Mesenchymal stem cell (in vitro differentiated cells and primary cell): ENCODE measurements around the gene TSPAN4.

Experiments
- DNase-seq: peaks from one replicate; pipeline ENCODE4 v3.0.0-alpha.2; 2013
- H2AFZ ChIP-seq: one replicate; pipeline ENCODE4 v1.6.1; 2013; ENCODE audit warnings: low read depth, mild to moderate bottlenecking, control low read depth, inconsistent platforms, low read length, moderate library complexity
- H2AK5ac ChIP-seq: 2 replicates; pipeline ENCODE4 v1.6.1; 2013; ENCODE audit warnings: low read length, moderate library complexity, mild to moderate bottlenecking, inconsistent platforms; ENCODE audit not compliant: severe bottlenecking
- H2BK120ac ChIP-seq: one replicate; pipeline ENCODE4 v1.6.1; 2013; ENCODE audit warnings: low read depth, mild to moderate bottlenecking, inconsistent platforms, low read length, moderate library complexity
- H2BK12ac ChIP-seq, 2 experiments: one replicate each; pipeline ENCODE4 v1.6.1; 2013; ENCODE audit warnings: inconsistent platforms in 2 of 2, low read length in 2 of 2, mild to moderate bottlenecking in 2 of 2, moderate library complexity in 2 of 2, control low read depth in 1 of 2
- H2BK15ac ChIP-seq: one replicate; pipeline ENCODE4 v1.6.1; 2013; ENCODE audit warnings: mild to moderate bottlenecking, low read depth, inconsistent platforms; ENCODE audit not compliant: poor library complexity, severe bottlenecking
- H2BK5ac ChIP-seq: 2 replicates; pipeline ENCODE4 v1.6.1; 2013; ENCODE audit warnings: low read depth, mild to moderate bottlenecking, low read length, control low read depth, inconsistent platforms; ENCODE audit not compliant: poor library complexity, severe bottlenecking
- H3K14ac ChIP-seq, 2 experiments: one replicate each; pipeline ENCODE4 v1.6.1; 2013; ENCODE audit warnings: inconsistent platforms in 2 of 2, low read length in 2 of 2, control low read depth in 1 of 2, mild to moderate bottlenecking in 1 of 2, moderate library complexity in 1 of 2
- H3K18ac ChIP-seq, 2 experiments: one replicate each; pipeline ENCODE4 v1.6.1; 2013; ENCODE audit warnings: inconsistent platforms in 2 of 2, low read length in 2 of 2, control low read depth in 1 of 2, low read depth in 1 of 2, mild to moderate bottlenecking in 1 of 2
- H3K23ac ChIP-seq, 2 experiments: one replicate each; pipeline ENCODE4 v1.6.1; 2013; ENCODE audit warnings: inconsistent platforms in 2 of 2, low read length in 2 of 2, mild to moderate bottlenecking in 2 of 2, moderate library complexity in 2 of 2, control low read depth in 1 of 2
- H3K27ac ChIP-seq: 2 replicates; pipeline ENCODE4 v1.5.1; 2013; ENCODE audit warnings: mild to moderate bottlenecking, moderate library complexity, low read length, control low read depth, inconsistent platforms; ENCODE audit not compliant: poor library complexity, severe bottlenecking
- H3K27me3 ChIP-seq, 2 experiments: 2 replicates each; pipeline versions ENCODE4 v1.6.1 to v1.7.0; 2013; ENCODE audit warnings: low read length in 2 of 2, mild to moderate bottlenecking in 2 of 2, moderate library complexity in 2 of 2, control low read depth in 1 of 2, inconsistent platforms in 1 of 2; ENCODE audit not compliant: control insufficient read depth in 1 of 2, insufficient read depth in 1 of 2
- H3K36me3 ChIP-seq, 2 experiments: 2 replicates each; pipeline versions ENCODE4 v1.6.1 to v1.7.0; 2013; ENCODE audit warnings: low read length in 2 of 2, control low read depth in 1 of 2, inconsistent platforms in 1 of 2, low read depth in 1 of 2, mild to moderate bottlenecking in 1 of 2; ENCODE audit not compliant: insufficient read depth in 2 of 2, control insufficient read depth in 1 of 2
- H3K4ac ChIP-seq, 2 experiments: one replicate each; pipeline ENCODE4 v1.6.1; 2013; ENCODE audit warnings: inconsistent platforms in 2 of 2, low read length in 2 of 2, mild to moderate bottlenecking in 2 of 2, moderate library complexity in 2 of 2, control low read depth in 1 of 2, low read depth in 1 of 2
- H3K4me1 ChIP-seq: 2 replicates; pipeline ENCODE4 v1.6.1; 2013; ENCODE audit warnings: low read depth, low read length, control low read depth; ENCODE audit not compliant: control insufficient read depth, insufficient read depth
- H3K4me2 ChIP-seq: 2 replicates; pipeline ENCODE4 v1.6.1; 2013; ENCODE audit warnings: low read length, mild to moderate bottlenecking, inconsistent platforms; ENCODE audit not compliant: poor library complexity, severe bottlenecking
- H3K4me3 ChIP-seq, 2 experiments: 2 replicates each; pipeline versions ENCODE4 v1.5.1 to v1.7.0; 2013; ENCODE audit warnings: low read length in 2 of 2, mild to moderate bottlenecking in 2 of 2, control low read depth in 1 of 2, low read depth in 1 of 2; ENCODE audit not compliant: insufficient read depth in 1 of 2
- H3K79me1 ChIP-seq: replicated peaks from 2 replicates; pipeline ENCODE4 v1.6.1; 2013; ENCODE audit warnings: mild to moderate bottlenecking, control low read depth, low read length, inconsistent platforms; ENCODE audit not compliant: poor library complexity, severe bottlenecking
- H3K9ac ChIP-seq: 2 replicates; pipeline ENCODE4 v1.7.0; 2013; ENCODE audit warnings: mild to moderate bottlenecking, low read length, moderate library complexity
- H3K9me3 ChIP-seq: 2 replicates; pipeline ENCODE4 v1.7.0; 2013; ENCODE audit warnings: mild to moderate bottlenecking, low read length; ENCODE audit not compliant: control insufficient read depth
- H4K8ac ChIP-seq: one replicate; pipeline ENCODE4 v1.6.1; 2013; ENCODE audit warnings: inconsistent platforms, mild to moderate bottlenecking, low read length, moderate library complexity
- H4K91ac ChIP-seq: one replicate; pipeline ENCODE4 v1.6.1; 2013; ENCODE audit warnings: mild to moderate bottlenecking, low read length, inconsistent platforms
- WGBS: methylation state at CpG from one replicate; pipeline ENCODE4 v1.1.7; 2013; ENCODE audit warnings: mixed read lengths; 5-methylcytosine and 5-hydroxymethylcytosine counted together

Gene TSPAN4

DNA sequence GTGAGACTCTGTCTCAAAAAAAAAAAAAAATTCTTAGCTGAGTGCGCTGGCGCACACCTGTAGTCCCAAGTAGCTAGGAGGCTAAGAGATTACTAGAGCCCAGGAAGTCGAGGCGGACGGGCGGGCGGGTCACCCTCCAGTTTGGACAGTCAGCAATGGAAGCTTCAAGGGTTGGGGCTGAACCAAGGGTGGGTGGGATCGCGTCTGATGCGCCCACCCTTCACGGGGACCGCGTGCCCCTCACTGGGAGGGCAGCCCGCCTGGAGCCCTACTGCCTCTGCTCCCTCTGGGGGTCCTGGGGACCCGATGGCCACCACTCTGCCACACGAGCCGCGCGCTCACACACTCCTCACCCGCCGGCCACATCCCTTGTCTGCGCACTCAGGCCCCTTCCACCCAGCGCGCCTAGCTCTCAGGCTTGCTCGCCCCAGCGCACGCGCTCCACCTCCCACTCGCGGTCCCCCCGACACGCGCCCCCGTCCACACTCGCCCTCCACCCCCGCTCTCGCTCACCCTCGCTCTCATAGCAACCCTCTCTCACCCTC, 67.5 kb downstream of the TSPAN4 start:
- Histone ChIP-seq H3K4me1 (peaks cover 25% of the 10 kb centered on the region), H3K36me3 (peaks cover 0 to 22% of the 10 kb centered on the region in 2 experiments)

GRCh38 chr11:910589-911030, 68.0 kb downstream of the TSPAN4 start, which contains the start of gene CHID1:
CHID1 (minus strand) TSS chr11:910810; CDS start chr11:904816, 5,994 bp downstream.
- H2BK5ac ChIP-seq = peak within 1 kb of the TSS; percentile 90
- H2BK120ac ChIP-seq = peak within 1 kb of the TSS; percentile 88
- H3K36me3 ChIP-seq = peaks cover 0 to 22% of the 10 kb centered on the region in 2 experiments
- under 1% methylated on average over 39 of the region's 59 CpGs for WGBS
- peak within 1 kb of the TSS in 1 of 2 experiments; percentile 85 for H2BK12ac ChIP-seq
- peak; percentile 71 for DNase-seq
- H3K18ac ChIP-seq = peak within 1 kb of the TSS; percentile 91 to 92
- peak within 1 kb of the TSS; percentile 98 for H2AFZ ChIP-seq
- H3K27me3 ChIP-seq = no peaks in the 10 kb centered on the region
- peak within 1 kb of the TSS; percentile 97 for H3K4me2 ChIP-seq
- peak within 1 kb of the TSS; percentile 90 for H3K9ac ChIP-seq
- peak within 1 kb of the TSS; percentile 97 for H4K8ac ChIP-seq
- H3K4me3 ChIP-seq = peak within 1 kb of the TSS; percentile 87 to 90
- peak within 1 kb of the TSS; percentile 88 for H4K91ac ChIP-seq
- peaks cover 32% of the 10 kb centered on the region for H3K79me1 ChIP-seq
- peaks cover 25% of the 10 kb centered on the region for H3K4me1 ChIP-seq
- H2AK5ac ChIP-seq = no peak within 1 kb of the TSS
- H3K23ac ChIP-seq = peak within 1 kb of the TSS; percentile 48 to 68
- peak within 1 kb of the TSS; percentile 21 to 68 for H3K4ac ChIP-seq
- no peaks in the 10 kb centered on the region for H3K9me3 ChIP-seq
- peak within 1 kb of the TSS; percentile 15 for H2BK15ac ChIP-seq
- H3K27ac ChIP-seq = peak within 1 kb of the TSS; percentile 51
- peak within 1 kb of the TSS in 1 of 2 experiments; percentile 22 for H3K14ac ChIP-seq

More for the DNA sequence above, 67.5 kb downstream of the TSPAN4 start:
- peak overlapping the region; percentile 90 for H3K9ac ChIP-seq
- peak overlapping the region in 1 of 2 experiments; percentile 48 for H3K23ac ChIP-seq
- peaks cover 33% of the 10 kb centered on the region for H3K79me1 ChIP-seq
- H3K4me2 ChIP-seq = peak overlapping the region; percentile 97
- H3K27me3 ChIP-seq = no peaks in the 10 kb centered on the region
- peak overlapping the region in 1 of 2 experiments; percentile 22 for H3K14ac ChIP-seq
- H3K9me3 ChIP-seq = no peaks in the 10 kb centered on the region
- H3K4ac ChIP-seq = peak overlapping the region; percentile 21 to 42
- no peak overlapping the region for H2AK5ac ChIP-seq
- no peak overlapping the region for H3K27ac ChIP-seq
- H4K8ac ChIP-seq = peak overlapping the region; percentile 97
- no peak overlapping the region for H2BK120ac ChIP-seq
- H2AFZ ChIP-seq = peak overlapping the region; percentile 98
- peak overlapping the region; percentile 62 to 69 for H3K18ac ChIP-seq
- DNase-seq = no peak
- peak overlapping the region; percentile 69 for H4K91ac ChIP-seq
- WGBS = 8% methylated on average over 36 of the region's 38 CpGs
- H2BK12ac ChIP-seq = peak overlapping the region in 1 of 2 experiments; percentile 71
- H3K4me3 ChIP-seq = peak overlapping the region; percentile 87 to 90
- H2BK15ac ChIP-seq = no peak overlapping the region
- no peak overlapping the region for H2BK5ac ChIP-seq

DNA sequence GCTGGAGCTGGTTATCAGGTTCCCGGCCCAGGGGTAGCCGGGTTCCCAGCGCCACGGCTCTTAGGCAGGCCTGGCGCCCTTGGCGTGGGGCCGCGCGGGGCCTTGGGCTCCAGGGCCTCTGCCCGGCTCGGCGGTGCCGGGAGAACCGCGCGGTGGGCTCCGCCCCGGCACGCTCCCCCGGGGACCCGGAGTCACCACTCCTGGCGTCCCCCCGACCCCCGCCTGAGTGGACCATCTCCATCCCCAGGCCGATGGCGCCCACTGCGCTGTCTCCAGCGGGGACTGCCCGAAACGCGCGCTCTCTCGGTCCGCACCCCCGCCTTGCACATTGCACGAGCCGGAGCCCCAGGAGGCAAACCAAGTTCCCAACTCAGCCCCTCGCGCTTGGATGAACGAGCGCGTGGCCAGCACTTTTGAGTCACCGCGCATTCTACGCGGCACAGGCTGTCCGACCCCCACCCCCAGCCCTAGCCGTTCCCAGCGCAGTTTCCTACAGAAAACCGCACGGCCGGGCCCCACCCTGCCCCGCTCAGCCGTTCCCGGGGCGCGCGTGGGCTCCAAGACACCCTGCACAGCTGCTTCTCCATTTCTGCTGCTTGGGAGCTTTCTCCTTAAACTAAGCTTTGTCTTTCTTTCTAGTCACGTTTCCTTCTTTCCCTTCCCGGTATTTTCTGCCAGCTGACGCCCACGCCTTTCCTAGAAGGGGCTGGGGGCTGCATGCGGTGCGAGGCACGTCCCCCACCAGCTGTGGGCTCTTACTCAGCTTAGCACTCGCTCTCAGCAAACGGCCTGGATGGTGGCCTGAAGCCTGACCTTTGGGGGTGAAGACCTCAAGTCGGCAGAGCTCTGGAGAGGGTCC, 68.6 kb downstream of the TSPAN4 start:
- H3K9ac ChIP-seq = peak overlapping the region; percentile 90
- H4K91ac ChIP-seq = peak overlapping the region; percentile 88
- peak; percentile 75 for DNase-seq
- H3K79me1 ChIP-seq = peaks cover 32% of the 10 kb centered on the region
- H3K23ac ChIP-seq = peak overlapping the region in 1 of 2 experiments; percentile 68
- H2BK12ac ChIP-seq = peak overlapping the region in 1 of 2 experiments; percentile 85
- H3K36me3 ChIP-seq = peaks cover 0 to 21% of the 10 kb centered on the region in 2 experiments
- H2BK15ac ChIP-seq = peak overlapping the region; percentile 15
- peak overlapping the region in 1 of 2 experiments; percentile 8 for H3K14ac ChIP-seq
- H3K27ac ChIP-seq = peak overlapping the region; percentile 51
- H2AFZ ChIP-seq = peak overlapping the region; percentile 55
- H4K8ac ChIP-seq = peak overlapping the region; percentile 94
- peak overlapping the region; percentile 91 to 92 for H3K18ac ChIP-seq
- no peaks in the 10 kb centered on the region for H3K27me3 ChIP-seq
- peak overlapping the region; percentile 90 for H2BK5ac ChIP-seq
- H3K4ac ChIP-seq = peak overlapping the region; percentile 10 to 68
- peak overlapping the region; percentile 88 for H2BK120ac ChIP-seq
- peak overlapping the region; percentile 72 for H3K4me2 ChIP-seq
- no peaks in the 10 kb centered on the region for H3K9me3 ChIP-seq
- no peak overlapping the region for H2AK5ac ChIP-seq
- H3K4me3 ChIP-seq = peak overlapping the region; percentile 78 to 79
- 6% methylated on average over 67 of the region's 68 CpGs for WGBS
- H3K4me1 ChIP-seq = peaks cover 25% of the 10 kb centered on the region

DNA sequence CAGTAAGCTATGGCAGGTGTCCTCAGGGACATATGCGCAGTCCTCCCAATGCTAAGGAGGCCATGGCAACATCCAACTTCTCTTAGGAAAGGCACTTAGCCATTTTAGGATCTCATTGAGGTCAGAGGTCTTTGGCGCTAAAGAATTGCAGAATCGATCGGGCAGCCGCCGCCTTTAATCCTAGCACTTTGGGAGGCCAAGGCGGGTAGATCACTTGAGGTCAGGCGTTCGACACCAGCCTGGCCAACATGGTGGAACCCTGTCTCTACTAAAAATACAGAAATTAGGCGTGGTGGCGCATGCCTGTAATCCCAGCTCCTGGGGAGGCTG, 69.2 kb downstream of the TSPAN4 start:
- no peaks in the 10 kb centered on the region for H3K9me3 ChIP-seq
- H3K4ac ChIP-seq = peak overlapping the region in 1 of 2 experiments; percentile 10
- peak overlapping the region; percentile 55 for H2AFZ ChIP-seq
- DNase-seq = no peak
- H3K4me1 ChIP-seq = peaks cover 25% of the 10 kb centered on the region
- H3K4me3 ChIP-seq = peak overlapping the region in 1 of 2 experiments; percentile 79
- H3K27ac ChIP-seq = no peak overlapping the region
- H2BK120ac ChIP-seq = no peak overlapping the region
- no peak overlapping the region for H3K14ac ChIP-seq
- no peak overlapping the region for H3K4me2 ChIP-seq
- no peak overlapping the region for H2BK5ac ChIP-seq
- peaks cover 0 to 17% of the 10 kb centered on the region in 2 experiments for H3K36me3 ChIP-seq
- no peak overlapping the region for H2BK15ac ChIP-seq
- no peak overlapping the region for H4K91ac ChIP-seq
- peak overlapping the region in 1 of 2 experiments; percentile 85 for H2BK12ac ChIP-seq
- H2AK5ac ChIP-seq = no peak overlapping the region
- H4K8ac ChIP-seq = no peak overlapping the region
- H3K18ac ChIP-seq = peak overlapping the region in 1 of 2 experiments; percentile 92
- peaks cover 26% of the 10 kb centered on the region for H3K79me1 ChIP-seq
- H3K27me3 ChIP-seq = no peaks in the 10 kb centered on the region
- no peak overlapping the region for H3K23ac ChIP-seq
- WGBS = 97% methylated on average over 11 of the region's 11 CpGs
- peak overlapping the region; percentile 90 for H3K9ac ChIP-seq
